ENCODE results near the gene MRPL24.

The MRPL24 gene

GRCh38 chr1:156705918-156706656 lies 34.8 kb downstream of the MRPL24 start:
- peak; percentile 69 for TF ChIP-seq CTCF (IDR thresholded peaks at IDR 0.05; ENCODE audit: low read depth, low read length, missing control alignments)
- no peak for DNase-seq (ENCODE audit: low read depth)

GRCh38 chr1:156705321-156705917 lies 35.5 kb downstream of the MRPL24 start, which contains the start of gene CRABP2:
Gene CRABP2, minus strand, starts transcription at chr1:156705583. Its CDS starts 137 bp downstream, at chr1:156705446.
- no peak within 1 kb of the TSS for H3K4me3 ChIP-seq (ENCODE audit: low read depth, low read length)
- no peak for DNase-seq (ENCODE audit: low read depth)
- TF ChIP-seq CTCF (IDR thresholded peaks at IDR 0.05; ENCODE audit: low read depth, low read length, missing control alignments): no peak

More at GRCh38 chr1:156705918-156706656, 34.8 kb downstream of the MRPL24 start:
- H3K4me3 ChIP-seq (ENCODE audit: low read depth, low read length): no peak overlapping the region

- H3K4me3 ChIP-seq (ENCODE audit: low read depth, low read length): no peak overlapping the region
- TF ChIP-seq CTCF (IDR thresholded peaks at IDR 0.05; ENCODE audit: low read depth, low read length, missing control alignments): no peak
- no peak for DNase-seq (ENCODE audit: low read depth)
These were observed 36.0 kb downstream of the MRPL24 start for GRCh38 chr1:156704930-156705320.

- no peak for DNase-seq (ENCODE audit: low read depth)
- H3K4me3 ChIP-seq (ENCODE audit: low read depth, low read length): no peak overlapping the region
- TF ChIP-seq CTCF (IDR thresholded peaks at IDR 0.05; ENCODE audit: low read depth, low read length, missing control alignments): no peak
These were observed 36.6 kb downstream of the MRPL24 start for GRCh38 chr1:156704166-156704711.

GRCh38 chr1:156703741-156704140 lies 37.1 kb downstream of the MRPL24 start:
- TF ChIP-seq CTCF (IDR thresholded peaks at IDR 0.05; ENCODE audit: low read depth, low read length, missing control alignments): no peak
- DNase-seq (ENCODE audit: low read depth): no peak
- no peak overlapping the region for H3K4me3 ChIP-seq (ENCODE audit: low read depth, low read length)

GRCh38 chr1:156703336-156703735 lies 37.6 kb downstream of the MRPL24 start:
- no peak for TF ChIP-seq CTCF (IDR thresholded peaks at IDR 0.05; ENCODE audit: low read depth, low read length, missing control alignments)
- no peak overlapping the region for H3K4me3 ChIP-seq (ENCODE audit: low read depth, low read length)
- no peak for DNase-seq (ENCODE audit: low read depth)

All from GM12864 (cell line).